AG09309 (cell line): ENCODE measurements around the gene SOCS1.

ENCODE experiments used
- DNase-seq: peaks from one replicate; pipeline ENCODE4 v3.0.0-alpha.2; 2010; ENCODE audit warnings: low read depth
- H3K4me3 ChIP-seq: 2 replicates; pipeline ENCODE4 v1.5.1; 2011; ENCODE audit warnings: mild to moderate bottlenecking, low read depth, low read length, moderate library complexity; ENCODE audit not compliant: control insufficient read depth
- CTCF ChIP-seq: IDR thresholded peaks from 2 replicates; pipeline ENCODE4 v1.5.1; 2011; ENCODE audit warnings: mild to moderate bottlenecking, low read depth, low read length, inconsistent platforms; ENCODE audit not compliant: insufficient read depth, control insufficient read depth; ENCODE audit errors: missing control alignments

Gene SOCS1

DNA sequence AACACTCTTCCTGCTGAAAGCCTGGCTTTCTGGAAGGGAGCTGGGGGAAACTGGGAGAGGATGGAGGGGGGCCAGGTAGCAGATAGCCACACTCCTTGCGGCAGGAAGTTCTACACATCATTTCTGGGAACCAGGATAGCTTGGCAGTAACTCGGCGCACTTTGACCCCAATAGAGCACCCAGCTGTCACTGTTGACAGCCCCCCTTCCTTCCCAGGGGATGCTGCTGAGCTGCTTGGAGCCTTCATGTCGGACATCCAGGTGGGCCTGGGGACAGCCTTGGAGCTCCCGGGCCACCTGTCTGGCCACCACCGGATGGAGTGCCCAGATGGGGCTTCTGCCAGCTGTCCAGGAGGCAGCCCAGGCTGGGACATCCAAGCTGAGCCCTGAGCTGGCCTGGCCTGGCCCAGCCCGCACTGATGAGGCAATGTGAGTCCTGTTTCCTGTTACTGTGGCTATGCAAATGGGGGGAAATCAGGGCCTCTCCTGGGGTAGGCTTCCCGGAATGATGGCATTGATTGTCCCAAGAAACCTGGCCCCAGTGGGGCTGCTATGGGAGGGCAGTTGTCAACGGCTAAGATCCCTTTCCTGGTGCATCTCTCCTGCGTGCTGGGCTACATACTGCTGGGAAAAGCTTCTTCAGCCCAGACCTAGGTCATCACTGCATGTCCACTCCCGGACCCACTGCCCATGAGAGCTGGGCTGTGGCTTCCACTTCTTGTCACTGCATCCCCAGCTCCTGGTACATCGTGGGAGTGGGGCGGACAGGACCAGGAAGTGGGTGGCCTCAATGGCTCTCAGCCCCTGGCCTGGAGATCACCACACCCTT lies 50.0 kb downstream of the SOCS1 start:
- no peak for DNase-seq
- TF ChIP-seq CTCF = no peak
- no peak overlapping the region for H3K4me3 ChIP-seq

GRCh38 chr16:11205065-11205699 lies 50.8 kb downstream of the SOCS1 start:
- no peak overlapping the region for H3K4me3 ChIP-seq
- DNase-seq = no peak
- TF ChIP-seq CTCF = no peak

DNA sequence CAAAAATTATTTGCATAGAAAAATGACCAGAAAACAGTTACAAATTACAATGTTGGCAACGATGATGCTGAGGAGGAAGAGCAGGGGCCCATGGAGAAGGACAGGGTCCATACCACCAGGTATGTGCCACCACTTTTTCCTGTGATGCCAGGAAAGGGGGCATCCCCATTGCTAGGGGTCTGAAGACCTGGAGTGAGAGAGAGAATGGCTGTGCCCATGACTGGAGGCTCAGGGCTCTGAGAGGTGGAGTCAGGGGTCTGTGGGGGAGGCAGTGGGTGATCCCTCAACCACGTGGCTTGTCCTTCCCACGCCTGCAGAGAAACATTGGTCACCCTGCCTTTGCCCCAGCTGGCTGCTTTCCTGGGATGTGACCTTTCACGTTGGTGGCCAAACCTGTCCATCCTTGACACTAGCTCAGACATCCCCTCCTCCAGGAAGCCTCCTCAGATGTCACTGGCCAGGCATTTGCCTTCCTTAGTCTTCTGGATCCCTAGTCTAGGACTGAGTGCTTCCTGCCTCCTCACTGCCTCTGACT lies 51.4 kb downstream of the SOCS1 start:
- no peak overlapping the region for H3K4me3 ChIP-seq
- TF ChIP-seq CTCF = no peak
- DNase-seq = no peak
